ENCODE results near the gene EIF3D.

GRCh38 chr22:36506637-36507517 is 22.1 kb downstream of the EIF3D start, which contains the start of gene FOXRED2:
- TF ChIP-seq CTCF (IDR thresholded peaks at IDR 0.05; ENCODE audit: insufficient read depth, low read length) (no peak), REST (IDR thresholded peaks at IDR 0.05; ENCODE audit: insufficient replicate concordance, low read depth) (peak; percentile 53), POLR2AphosphoS5 (IDR thresholded peaks at IDR 0.05; ENCODE audit: low read depth) (peak; percentile 81), GABPA (IDR thresholded peaks at IDR 0.05; ENCODE audit: low read depth) (no peak)
